HCT116 (cell line): Measurements from ENCODE around the gene C2CD2L. TPM values are rescaled to one million over a fixed set of nuclear protein-coding genes. Genes with fewer than 3 reads are reported as not detected.

Source experiments
- ATAC-seq: fragments of 200-7000 bp; cut with Tn5 transposase; 2 replicates; pipeline ENCODE4 v1.9.1; 2020; ENCODE audit warnings: mild to moderate bottlenecking, moderate library complexity
- BruUV-seq: library from RNA; stranded (reverse); fragments of 400-500 nt; replicated peaks from 2 replicates; lab custom pipeline; 2021; lab: Mats Ljungman, UMichigan
- CTCF ChIA-PET: fragments of 300-600 bp; sonication (Branson Sonifier 250); formaldehyde crosslinking; loops from one replicate; lab custom pipeline; 2021; ENCODE audit warnings: antibody characterized with exemption; lab: Charles Lee
- POLR2A ChIA-PET: fragments of 300-600, 350-600 bp; sonication (Branson Sonifier 250); formaldehyde crosslinking; loops from one replicate; lab custom pipeline; 2021; ENCODE audit warnings: antibody characterized with exemption; lab: Charles Lee
- RAD21 ChIA-PET, 2 experiments: fragments of 300-600 bp; sonication (Branson Sonifier 250); formaldehyde crosslinking; loops; one replicate each; lab custom pipeline; 2023; ENCODE audit warnings: low total read pairs in 2 of 2; ENCODE audit not compliant: uncharacterized antibody in 2 of 2, unreplicated experiment in 2 of 2, low non-redundant PET in 1 of 2; lab: Charles Lee
- DNase-seq: peaks from one replicate; pipeline ENCODE4 v3.0.0-alpha.2; 2010; ENCODE audit warnings: low read depth, low spot score
- H2AFZ ChIP-seq: fragments of 200-600 bp; shearing (Covaris generic), sonication (generic); 2 replicates; pipeline ENCODE4 v1.6.1; 2017; ENCODE audit warnings: low read depth, mixed run types, mixed read lengths, antibody characterized with exemption, low read length; ENCODE audit not compliant: poor library complexity, severe bottlenecking
- H3K27ac ChIP-seq: 2 replicates; pipeline ENCODE4 v1.5.1; 2012; ENCODE audit warnings: low read depth, low read length
- H3K27me3 ChIP-seq: fragments of 200-600 bp; sonication (generic); 2 replicates; pipeline ENCODE4 v1.6.1; 2016; ENCODE audit warnings: mixed run types, low read length, mixed read lengths; ENCODE audit not compliant: insufficient read depth
- H3K36me3 ChIP-seq, 2 experiments: fragments of 200-500 bp in 1 of 2; fragments of 200-600 bp in 1 of 2; sonication (Bioruptor generic) in 1 of 2; sonication (generic) in 1 of 2; 2 replicates each; pipeline versions ENCODE4 v1.5.1 to v1.6.1; 2014 to 2016; ENCODE audit warnings: low read length in 2 of 2, inconsistent platforms in 1 of 2, mixed read lengths in 1 of 2, mixed run types in 1 of 2; ENCODE audit not compliant: insufficient read depth in 2 of 2, control insufficient read depth in 1 of 2
- H3K4me1 ChIP-seq, 2 experiments: fragments of 200-600 bp in 1 of 2; sonication (generic) in 1 of 2; 2 replicates each; pipeline versions ENCODE4 v1.5.1 to v1.6.1; 2012 to 2017; ENCODE audit warnings: low read length in 2 of 2, inconsistent platforms in 1 of 2, mild to moderate bottlenecking in 1 of 2, mixed read lengths in 1 of 2, mixed run types in 1 of 2, moderate library complexity in 1 of 2; ENCODE audit not compliant: insufficient read depth in 2 of 2, control insufficient read depth in 1 of 2
- H3K4me2 ChIP-seq: fragments of 200-600 bp; sonication (generic); 2 replicates; pipeline ENCODE4 v1.6.1; 2017; ENCODE audit warnings: mixed run types, low read length, mixed read lengths
- H3K4me3 ChIP-seq, 2 experiments: fragments of 200-600 bp in 1 of 2; sonication (generic) in 1 of 2; replicated peaks in 1 of 2; 2 replicates each; pipeline ENCODE4 v1.5.1; 2011 to 2016; ENCODE audit warnings: low read length in 2 of 2, control low read depth in 1 of 2, low read depth in 1 of 2, mild to moderate bottlenecking in 1 of 2, mixed read lengths in 1 of 2, mixed run types in 1 of 2
- H3K79me2 ChIP-seq: fragments of 200-600 bp; sonication (generic); 2 replicates; pipeline ENCODE4 v1.6.1; 2017; ENCODE audit warnings: mild to moderate bottlenecking, mixed run types, low read length, moderate library complexity, mixed read lengths; ENCODE audit not compliant: insufficient read depth
- H3K9ac ChIP-seq: fragments of 200-600 bp; sonication (generic); 2 replicates; pipeline ENCODE4 v1.6.1; 2016; ENCODE audit warnings: low read length, mixed read lengths
- H3K9me2 ChIP-seq: fragments of 200-600 bp; sonication (generic), shearing (Covaris generic); 2 replicates; pipeline ENCODE4 v1.6.1; 2017; ENCODE audit warnings: mixed run types, mild to moderate bottlenecking, moderate library complexity; ENCODE audit not compliant: insufficient read depth
- H3K9me3 ChIP-seq, 2 experiments: fragments of 200-500 bp in 1 of 2; fragments of 200-600 bp in 1 of 2; sonication (Bioruptor generic) in 1 of 2; sonication (generic) in 1 of 2; 2 replicates each; pipeline ENCODE4 v1.6.1; 2014 to 2017; ENCODE audit warnings: low read length in 2 of 2, mixed read lengths in 2 of 2, inconsistent platforms in 1 of 2, low read depth in 1 of 2, mild to moderate bottlenecking in 1 of 2, mixed run types in 1 of 2, moderate library complexity in 1 of 2; ENCODE audit not compliant: control insufficient read depth in 1 of 2, insufficient read depth in 1 of 2
- H4K20me1 ChIP-seq: fragments of 200-600 bp; sonication (generic), shearing (Covaris generic); 2 replicates; pipeline ENCODE4 v1.6.1; 2017; ENCODE audit warnings: mixed run types, mild to moderate bottlenecking, moderate library complexity; ENCODE audit not compliant: insufficient read depth
- CEBPB ChIP-seq: IDR thresholded peaks from 2 replicates; pipeline ENCODE4 v1.6.1; 2012; ENCODE audit warnings: low read depth
- POLR2AphosphoS5 ChIP-seq: IDR thresholded peaks from 2 replicates; pipeline ENCODE4 v1.6.1; 2011; ENCODE audit warnings: mild to moderate bottlenecking, low read depth, low read length, moderate library complexity
- ZNF274 ChIP-seq: fragments of 200-500 bp; sonication (Bioruptor generic); IDR thresholded peaks from 2 replicates; pipeline ENCODE4 v1.6.1; 2014; ENCODE audit warnings: mild to moderate bottlenecking, low read depth, low read length, inconsistent platforms
- intact Hi-C: fragments of 100-400 bp; cut with micrococcal nuclease; formaldehyde crosslinking; loops from 2 replicates; pipeline ENCODE4 v1.10.0; 2022
- total RNA-seq: library from RNA; stranded (reverse); gene quantifications from one replicate; pipeline ENCODE4 v1.2.1, GENCODE V29; 2021; ENCODE audit not compliant: unreplicated experiment

The C2CD2L gene
- total RNA-seq, 1 experiment from 2014 or later = 12.4 TPM

GRCh38 chr11:119092880-119093842 lies 14.0 kb upstream of the C2CD2L start:
- ATAC-seq = no peak
- POLR2A ChIA-PET = interaction anchor here (0.9 to 2.6 kb wide), 4 partner anchors 7 to 26 kb away, joined by 3 to 27 read pairs (median 4); partner anchors contain the start of genes HMBS and VPS11
- Histone ChIP-seq H3K36me3 (peaks cover 14 to 37% of the 10 kb centered on the region in 2 experiments; a peak in 3 of 4 replicates), H3K4me3 (peak overlapping the region; percentile 83 to 97), H3K9me2 (no peaks in the 10 kb centered on the region)
- TF ChIP-seq ZNF274 (no peak), CEBPB (no peak), POLR2AphosphoS5 (peak; percentile 50)
- TF ChIP-seq, all 23 proteins: peak for 1
- H3K27ac ChIP-seq = peak overlapping the region; percentile 93
- ChIA-PET CTCF (interaction anchor here (2.6 kb wide), 1 partner anchor 7 kb away, joined by 20 read pairs; the partner anchor contains the start of gene HMBS), RAD21 (no interaction called here)
- intact Hi-C loops = no loop called here
- H3K4me1 ChIP-seq = peaks cover 12 to 23% of the 10 kb centered on the region in 2 experiments
- H3K9ac ChIP-seq = peak overlapping the region; percentile 99
- no TSS peak for BruUV-seq
- peak overlapping the region; percentile 80 for H3K4me2 ChIP-seq
- no peak overlapping the region for H2AFZ ChIP-seq
- DNase-seq = no peak
- H3K9me3 ChIP-seq = no peaks in the 10 kb centered on the region
- no peaks in the 10 kb centered on the region for H3K27me3 ChIP-seq
- H3K79me2 ChIP-seq = peaks cover 29% of the 10 kb centered on the region
- H4K20me1 ChIP-seq = peaks cover 11% of the 10 kb centered on the region; the same call in 1 of the 2 replicates
